Esophagus squamous epithelium (tissue), 5 donors: Measurements from ENCODE around the gene YBX1. TPM values are rescaled to one million over a fixed set of nuclear protein-coding genes. Genes with fewer than 3 reads are reported as not detected.

Source experiments
- DNase-seq: peaks from one replicate; lab custom pipeline; 2025; lab: John Stamatoyannopoulos, UW
- H3K27ac ChIP-seq, 4 donors: fragments of 200-600 bp; sonication (generic); one replicate each; pipeline ENCODE4 v1.5.1; 2016 to 2019; ENCODE audit warnings: mild to moderate bottlenecking in 1 of 4
- H3K27me3 ChIP-seq, 4 donors: fragments of 200-600 bp; sonication (generic); 1 replicate in 3 of 4; 2 replicates in 1 of 4; pipeline versions ENCODE4 v1.5.1 to v1.6.0; 2017 to 2021; ENCODE audit warnings: antibody characterized with exemption in 1 of 4
- H3K36me3 ChIP-seq, 3 donors: fragments of 200-600 bp; sonication (generic); one replicate each; pipeline ENCODE4 v1.5.1; 2016 to 2019
- H3K4me1 ChIP-seq, 3 donors: fragments of 200-600 bp; sonication (generic); one replicate each; pipeline ENCODE4 v1.5.1; 2017 to 2019
- H3K4me3 ChIP-seq, 4 donors: fragments of 200-600 bp; sonication (generic); 1 replicate in 3 of 4; 2 replicates in 1 of 4; pipeline ENCODE4 v1.5.1; 2016 to 2019; ENCODE audit warnings: mild to moderate bottlenecking in 2 of 4, moderate library complexity in 1 of 4
- H3K9me3 ChIP-seq, 3 donors: fragments of 200-600 bp; sonication (generic); one replicate each; pipeline ENCODE4 v1.5.1; 2016 to 2019
- CTCF ChIP-seq, 6 experiments: fragments of 450-650 bp in 4 of 6; fragments of 200-600 bp in 2 of 6; sonication (generic) in 2 of 6; IDR thresholded peaks; one replicate each; pipeline ENCODE4 v1.5.1; 2016 to 2019; ENCODE audit warnings: antibody characterized with exemption in 6 of 6, mild to moderate bottlenecking in 4 of 6, moderate library complexity in 4 of 6
- POLR2A ChIP-seq, 4 donors: fragments of 450-650 bp; IDR thresholded peaks; one replicate each; pipeline ENCODE4 v1.6.1; 2017; ENCODE audit warnings: antibody characterized with exemption in 4 of 4, mild to moderate bottlenecking in 4 of 4, moderate library complexity in 3 of 4
- WGBS, 2 donors: methylation state at CpG; one replicate each; pipeline ENCODE4 v1.1.5; 2018; 5-methylcytosine and 5-hydroxymethylcytosine counted together
- intact Hi-C: fragments of 100-400 bp; cut with DNase I; formaldehyde crosslinking; loops from one replicate; pipeline ENCODE4 v1.15.0; 2022
- total RNA-seq, 4 donors: library from RNA; depleted of rRNA; stranded (reverse); fragments of >200 nt; gene quantifications; one replicate each; pipeline ENCODE4 v1.1.0, GENCODE V29; 2016
- donor health status: DM: yes; HTN: yes; CAD: no.

The YBX1 gene
- total RNA-seq, 4 donors from 2014 or later: 338 to 569 (median 531) TPM

DNA sequence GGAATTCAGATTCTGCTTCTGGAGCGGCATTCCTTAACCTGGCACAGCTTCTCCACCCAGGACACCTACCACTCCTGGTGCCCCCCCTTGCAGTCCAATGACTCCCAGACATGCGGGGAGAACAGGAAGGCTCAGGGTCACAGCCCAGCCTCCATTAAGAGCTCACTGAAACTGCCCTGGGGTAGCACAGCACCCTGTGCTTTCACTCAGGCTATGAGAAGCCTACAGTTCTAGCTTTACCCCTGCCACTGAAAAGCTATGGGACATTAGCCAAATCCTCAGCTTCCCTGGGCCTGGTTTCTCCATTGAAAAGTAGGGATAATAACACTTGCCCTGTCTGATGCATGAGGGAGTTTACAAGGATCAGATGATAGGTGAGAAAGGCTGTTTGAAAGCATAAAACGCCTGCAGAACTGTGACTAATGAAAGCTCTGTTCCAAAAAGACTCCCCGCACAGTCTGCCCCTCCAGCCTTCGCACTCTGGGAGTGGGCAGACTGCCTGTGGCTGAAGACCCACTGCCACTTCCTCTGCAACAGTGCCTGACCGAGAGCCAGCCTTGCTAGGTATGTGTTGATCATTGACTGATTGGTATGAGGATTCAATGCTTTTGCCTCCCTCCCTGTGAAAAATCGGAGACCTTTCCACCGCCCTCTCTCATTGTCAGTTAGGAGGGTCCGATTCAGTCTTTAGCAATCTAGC, 60.5 kb downstream of the YBX1 start:
- Histone ChIP-seq H3K27ac (peak overlapping the region in 2 of 4 donors; percentile 39 to 55), H3K9me3 (no peaks in the 10 kb centered on the region), H3K4me3 (no peak overlapping the region), H3K27me3 (no peaks in the 10 kb centered on the region), H3K36me3 (peaks cover 0 to 20% (median 0%) of the 10 kb centered on the region in 3 donors), H3K4me1 (peaks cover 0 to 62% (median 12%) of the 10 kb centered on the region in 3 donors)
- TF ChIP-seq POLR2A (IDR thresholded peaks at IDR 0.05): no peak
- no peak for TF ChIP-seq CTCF (IDR thresholded peaks at IDR 0.05)
- 34 to 64% methylated on average over 8 of the region's 9 CpGs for WGBS, 2 donors
- intact Hi-C loops: no loop called here
- DNase-seq: no peak

- H3K27me3 ChIP-seq: no peaks in the 10 kb centered on the region
- H3K36me3 ChIP-seq: peaks cover 0 to 28% (median 4%) of the 10 kb centered on the region in 3 donors
- H3K4me3 ChIP-seq: no peak overlapping the region
- peak overlapping the region in 1 of 4 donors; percentile 55 for H3K27ac ChIP-seq
- DNase-seq: no peak
- 58 to 63% methylated on average over 20 to 21 of the region's 21 CpGs for WGBS, 2 donors
- H3K4me1 ChIP-seq: peaks cover 0 to 60% (median 12%) of the 10 kb centered on the region in 3 donors
- no peak for TF ChIP-seq POLR2A (IDR thresholded peaks at IDR 0.05)
- no peak for TF ChIP-seq CTCF (IDR thresholded peaks at IDR 0.05)
- intact Hi-C loops: no loop called here
- no peaks in the 10 kb centered on the region for H3K9me3 ChIP-seq
Observed at GRCh38 chr1:42743317-42744147, 61.3 kb downstream of the YBX1 start.

- Histone ChIP-seq H3K4me1 (peaks cover 0 to 60% (median 12%) of the 10 kb centered on the region in 3 donors), H3K27me3 (no peaks in the 10 kb centered on the region), H3K4me3 (no peak overlapping the region), H3K27ac (no peak overlapping the region), H3K36me3 (peaks cover 0 to 33% (median 4%) of the 10 kb centered on the region in 3 donors), H3K9me3 (no peaks in the 10 kb centered on the region)
- intact Hi-C loops: no loop called here
- DNase-seq: no peak
- 93 to 95% methylated on average over 9 of the region's 9 CpGs for WGBS, 2 donors
- TF ChIP-seq POLR2A (IDR thresholded peaks at IDR 0.05) (no peak), CTCF (IDR thresholded peaks at IDR 0.05) (no peak)
Observed at GRCh38 chr1:42744148-42744413, 61.9 kb downstream of the YBX1 start.

DNA sequence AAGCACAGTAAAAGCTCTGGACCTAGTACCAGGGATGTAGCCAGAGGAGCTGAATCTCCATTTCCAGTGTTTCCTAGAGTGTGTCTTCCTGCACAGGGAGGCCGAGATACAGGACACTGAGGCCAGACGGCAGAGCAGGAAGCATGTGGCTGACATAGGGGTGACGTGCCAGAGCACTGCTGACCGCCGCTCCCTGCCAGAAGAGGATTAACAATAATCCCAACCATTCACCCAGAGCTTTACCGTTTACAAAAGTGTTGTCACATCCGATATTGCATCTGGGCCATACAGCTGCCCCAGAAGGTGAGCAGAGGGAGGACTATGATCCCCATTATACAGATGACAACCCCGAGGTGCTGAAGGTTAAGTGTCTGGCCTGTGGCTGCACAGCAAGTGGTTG, 63.6 kb downstream of the YBX1 start:
- 31 to 63% methylated on average over 8 of the region's 8 CpGs for WGBS, 2 donors
- Histone ChIP-seq H3K27ac (peak overlapping the region in 1 of 4 donors; percentile 44), H3K27me3 (no peaks in the 10 kb centered on the region), H3K36me3 (peaks cover 0 to 51% (median 8%) of the 10 kb centered on the region in 3 donors), H3K4me1 (peaks cover 0 to 48% (median 6%) of the 10 kb centered on the region in 3 donors), H3K9me3 (no peaks in the 10 kb centered on the region), H3K4me3 (no peak overlapping the region)
- DNase-seq: no peak
- TF ChIP-seq CTCF (IDR thresholded peaks at IDR 0.05): no peak
- no peak for TF ChIP-seq POLR2A (IDR thresholded peaks at IDR 0.05)
- intact Hi-C loops: loop anchor here (5.0 kb wide), 1 partner anchor 164 kb away; no protein-coding TSS in a partner anchor
